Activated CD4-positive, alpha-beta T cell treated with anti-CD3 and anti-CD28 coated beads, Interleukin-2, amount 10 ng/mL, durations not matched to agents 24 days and 14 days (primary cell): Measurements from ENCODE around the gene ZEB1. TPM values are rescaled to one million over a fixed set of nuclear protein-coding genes. Genes with fewer than 3 reads are reported as not detected.
A peak's percentile ranks its signal among the peaks of the same experiment; 100 is the strongest.

Source experiments
- DNase-seq: peaks from one replicate; pipeline ENCODE4 v3.0.0; 2022
- H3K27ac Mint-ChIP-seq: one replicate; pipeline ENCODE4 v1.8.0; 2022; ENCODE audit warnings: mild to moderate bottlenecking, mixed read lengths
- H3K27me3 Mint-ChIP-seq: one replicate; pipeline ENCODE4 v1.8.0; 2022; ENCODE audit warnings: mixed read lengths
- H3K36me3 Mint-ChIP-seq: one replicate; pipeline ENCODE4 v1.8.0; 2022; ENCODE audit warnings: low read depth, mild to moderate bottlenecking, mixed read lengths
- H3K4me1 Mint-ChIP-seq: one replicate; pipeline ENCODE4 v1.8.0; 2021; ENCODE audit warnings: mixed read lengths
- H3K4me3 Mint-ChIP-seq: one replicate; pipeline ENCODE4 v1.8.0; 2022; ENCODE audit warnings: mild to moderate bottlenecking, moderate library complexity, mixed read lengths
- H3K9me3 Mint-ChIP-seq: one replicate; pipeline ENCODE4 v1.8.0; 2021; ENCODE audit warnings: mixed read lengths
- intact Hi-C: fragments of 100-400 bp; cut with micrococcal nuclease; formaldehyde crosslinking; loops from one replicate; pipeline ENCODE4 v1.15.1; 2023
- total RNA-seq: library from RNA; stranded (reverse); gene quantifications from 2 replicates; pipeline ENCODE4 v1.2.3, GENCODE V29; 2022

Gene ZEB1
- total RNA-seq, 1 donor from 2014 or later, result 71.9 TPM

GRCh38 chr10:31322647-31323046, 3.6 kb downstream of the ZEB1 start:
- no peaks in the 10 kb centered on the region for H3K27me3 Mint-ChIP-seq
- peak overlapping the region; percentile 57 for H3K4me3 Mint-ChIP-seq
- H3K4me1 Mint-ChIP-seq, result peaks cover 35% of the 10 kb centered on the region
- DNase-seq, result no peak
- H3K36me3 Mint-ChIP-seq, result peaks cover 16% of the 10 kb centered on the region
- no peaks in the 10 kb centered on the region for H3K9me3 Mint-ChIP-seq
- H3K27ac Mint-ChIP-seq, result peak overlapping the region; percentile 18
- intact Hi-C loops, result loop anchor here (1.0 to 5.0 kb wide), 3 partner anchors 21 to 485 kb away; no protein-coding TSS in a partner anchor

- Mint-ChIP-seq H3K4me1 (peaks cover 12% of the 10 kb centered on the region), H3K36me3 (peaks cover 7% of the 10 kb centered on the region), H3K27ac (no peak overlapping the region), H3K27me3 (no peaks in the 10 kb centered on the region), H3K4me3 (no peak overlapping the region), H3K9me3 (no peaks in the 10 kb centered on the region)
- DNase-seq, result no peak
- intact Hi-C loops, result loop anchor here (5.0 to 10.0 kb wide), 3 partner anchors 87 to 714 kb away; partner anchors contain the start of gene KIF5B
Measured at GRCh38 chr10:31340343-31340742, 21.3 kb downstream of the ZEB1 start.

- DNase-seq, result no peak
- intact Hi-C loops, result loop anchor here (5.0 to 10.0 kb wide), 3 partner anchors 86 to 713 kb away; partner anchors contain the start of gene KIF5B
- Mint-ChIP-seq H3K27me3 (no peaks in the 10 kb centered on the region), H3K4me1 (peaks cover 17% of the 10 kb centered on the region), H3K4me3 (no peak overlapping the region), H3K9me3 (no peaks in the 10 kb centered on the region), H3K27ac (no peak overlapping the region), H3K36me3 (peaks cover 4% of the 10 kb centered on the region)
Measured at GRCh38 chr10:31341552-31341951, 22.5 kb downstream of the ZEB1 start.

- Mint-ChIP-seq H3K27ac (no peak overlapping the region), H3K27me3 (no peaks in the 10 kb centered on the region), H3K9me3 (no peaks in the 10 kb centered on the region), H3K36me3 (peaks cover 2% of the 10 kb centered on the region), H3K4me1 (peaks cover 29% of the 10 kb centered on the region), H3K4me3 (peak overlapping the region; percentile 58)
- no peak for DNase-seq
- intact Hi-C loops, result loop anchor here (1.0 to 10.0 kb wide), 7 partner anchors 10 to 712 kb away; partner anchors contain the start of gene KIF5B
Measured at GRCh38 chr10:31343009-31343408, 24.0 kb downstream of the ZEB1 start.

- Mint-ChIP-seq H3K27ac (peak overlapping the region; percentile 78), H3K4me3 (peak overlapping the region; percentile 35), H3K4me1 (peaks cover 33% of the 10 kb centered on the region), H3K36me3 (peaks cover 2% of the 10 kb centered on the region), H3K9me3 (no peaks in the 10 kb centered on the region), H3K27me3 (no peaks in the 10 kb centered on the region)
- no peak for DNase-seq
- intact Hi-C loops, result loop anchor here (1.0 to 10.0 kb wide), 7 partner anchors 10 to 711 kb away; partner anchors contain the start of gene KIF5B
Measured at GRCh38 chr10:31343551-31343950, 24.5 kb downstream of the ZEB1 start.

GRCh38 chr10:31345886-31346285, 26.9 kb downstream of the ZEB1 start:
- no peak for DNase-seq
- intact Hi-C loops, result loop anchor here (5.0 to 10.0 kb wide), 3 partner anchors 459 to 709 kb away; partner anchors contain the start of gene KIF5B
- Mint-ChIP-seq H3K4me1 (peaks cover 42% of the 10 kb centered on the region), H3K36me3 (peaks cover 4% of the 10 kb centered on the region), H3K9me3 (no peaks in the 10 kb centered on the region), H3K27ac (no peak overlapping the region), H3K4me3 (no peak overlapping the region), H3K27me3 (no peaks in the 10 kb centered on the region)

GRCh38 chr10:31346953-31347352, 27.9 kb downstream of the ZEB1 start:
- intact Hi-C loops, result loop anchor here (5.0 to 10.0 kb wide), 3 partner anchors 458 to 708 kb away; partner anchors contain the start of gene KIF5B
- H3K4me3 Mint-ChIP-seq, result no peak overlapping the region
- no peaks in the 10 kb centered on the region for H3K9me3 Mint-ChIP-seq
- no peak for DNase-seq
- peaks cover 4% of the 10 kb centered on the region for H3K36me3 Mint-ChIP-seq
- peaks cover 43% of the 10 kb centered on the region for H3K4me1 Mint-ChIP-seq
- no peaks in the 10 kb centered on the region for H3K27me3 Mint-ChIP-seq
- H3K27ac Mint-ChIP-seq, result no peak overlapping the region

- intact Hi-C loops, result loop anchor here (1.0 to 10.0 kb wide), 4 partner anchors 25 to 707 kb away; partner anchors contain the start of gene KIF5B
- H3K4me3 Mint-ChIP-seq, result peak overlapping the region; percentile 50
- no peaks in the 10 kb centered on the region for H3K27me3 Mint-ChIP-seq
- peak overlapping the region; percentile 63 for H3K27ac Mint-ChIP-seq
- DNase-seq, result no peak
- H3K4me1 Mint-ChIP-seq, result peaks cover 51% of the 10 kb centered on the region
- H3K36me3 Mint-ChIP-seq, result peaks cover 4% of the 10 kb centered on the region
- H3K9me3 Mint-ChIP-seq, result peaks cover 3% of the 10 kb centered on the region
Measured at GRCh38 chr10:31347705-31348104, 28.7 kb downstream of the ZEB1 start.

- Mint-ChIP-seq H3K36me3 (peaks cover 7% of the 10 kb centered on the region), H3K27ac (no peak overlapping the region), H3K4me3 (no peak overlapping the region), H3K27me3 (no peaks in the 10 kb centered on the region), H3K9me3 (peaks cover 3% of the 10 kb centered on the region), H3K4me1 (peaks cover 57% of the 10 kb centered on the region)
- intact Hi-C loops, result loop anchor here (1.0 to 5.0 kb wide), 2 partner anchors 215 to 364 kb away; no protein-coding TSS in a partner anchor
- no peak for DNase-seq
Measured at GRCh38 chr10:31350891-31351290, 31.9 kb downstream of the ZEB1 start.

- peak overlapping the region; percentile 67 for H3K27ac Mint-ChIP-seq
- H3K4me1 Mint-ChIP-seq, result peaks cover 47% of the 10 kb centered on the region
- H3K9me3 Mint-ChIP-seq, result peaks cover 3% of the 10 kb centered on the region
- peaks cover 7% of the 10 kb centered on the region for H3K36me3 Mint-ChIP-seq
- intact Hi-C loops, result loop anchor here (1.0 to 5.0 kb wide), 4 partner anchors 9 to 365 kb away; no protein-coding TSS in a partner anchor
- no peak for DNase-seq
- no peaks in the 10 kb centered on the region for H3K27me3 Mint-ChIP-seq
- peak overlapping the region; percentile 17 for H3K4me3 Mint-ChIP-seq
Measured at GRCh38 chr10:31352436-31353226, 33.6 kb downstream of the ZEB1 start.

GRCh38 chr10:31353574-31353973, 34.6 kb downstream of the ZEB1 start:
- Mint-ChIP-seq H3K4me1 (peaks cover 39% of the 10 kb centered on the region), H3K9me3 (peaks cover 3% of the 10 kb centered on the region), H3K27me3 (no peaks in the 10 kb centered on the region), H3K27ac (peak overlapping the region; percentile 80), H3K36me3 (peaks cover 13% of the 10 kb centered on the region), H3K4me3 (peak overlapping the region; percentile 25)
- intact Hi-C loops, result loop anchor here (1.0 to 5.0 kb wide), 4 partner anchors 10 to 366 kb away; no protein-coding TSS in a partner anchor
- peak; percentile 67 for DNase-seq

GRCh38 chr10:31358688-31359330, 39.8 kb downstream of the ZEB1 start:
- no peaks in the 10 kb centered on the region for H3K27me3 Mint-ChIP-seq
- H3K27ac Mint-ChIP-seq, result no peak overlapping the region
- H3K4me3 Mint-ChIP-seq, result no peak overlapping the region
- intact Hi-C loops, result no loop called here
- no peaks in the 10 kb centered on the region for H3K9me3 Mint-ChIP-seq
- peaks cover 40% of the 10 kb centered on the region for H3K36me3 Mint-ChIP-seq
- no peak for DNase-seq
- H3K4me1 Mint-ChIP-seq, result peaks cover 11% of the 10 kb centered on the region

GRCh38 chr10:31359979-31360378, 41.0 kb downstream of the ZEB1 start:
- H3K4me1 Mint-ChIP-seq, result peaks cover 7% of the 10 kb centered on the region
- H3K9me3 Mint-ChIP-seq, result no peaks in the 10 kb centered on the region
- H3K27me3 Mint-ChIP-seq, result no peaks in the 10 kb centered on the region
- H3K4me3 Mint-ChIP-seq, result no peak overlapping the region
- H3K27ac Mint-ChIP-seq, result no peak overlapping the region
- DNase-seq, result no peak
- intact Hi-C loops, result no loop called here
- peaks cover 42% of the 10 kb centered on the region for H3K36me3 Mint-ChIP-seq
